Measurements from ENCODE around the gene CRAT. TPM values are rescaled to one million over a fixed set of nuclear protein-coding genes. Genes with fewer than 3 reads are reported as not detected.

The CRAT gene
- total and polyA plus RNA-seq, 2 of the 4 experiments (the other 2 are of a cell fraction): 18.8 to 41.6 TPM

- Histone ChIP-seq H3K27me3 (ENCODE audit: control insufficient read depth, insufficient read depth, low read length) (no peaks in the 10 kb centered on the region), H3K18ac (ENCODE audit: low read depth, low read length) (no peak overlapping the region), H3K9me3 (ENCODE audit: control insufficient read depth, insufficient read depth, low read length) (no peaks in the 10 kb centered on the region), H4K20me1 (ENCODE audit: insufficient read depth, low read length) (no peaks in the 10 kb centered on the region), H3K36me3 (ENCODE audit: control insufficient read depth, insufficient read depth, low read length) (no peaks in the 10 kb centered on the region; the same call in 1 of the 2 replicates), H3K79me1 (ENCODE audit: low read depth in 1 of 2, low read length in 2 of 2) (no peaks in the 10 kb centered on the region), H2BK120ac (ENCODE audit: low read depth, low read length) (no peak overlapping the region), H2AK5ac (ENCODE audit: low read depth, low read length) (no peak overlapping the region), H3K56ac (ENCODE audit: extremely low read depth, insufficient read depth, low read length) (no peak overlapping the region), H4K91ac (ENCODE audit: insufficient read depth, low read depth, low read length) (no peak overlapping the region), H3K14ac (replicated peaks; ENCODE audit: low read depth, low read length) (no peak overlapping the region), H3K4me3 (ENCODE audit: insufficient read depth, low read depth, low read length) (no peak overlapping the region), H2AFZ (replicated peaks; ENCODE audit: low read length, poor library complexity) (no peak overlapping the region), H2BK15ac (ENCODE audit: low read depth, low read length) (no peak overlapping the region), H3K9me1 (ENCODE audit: insufficient read depth, low read length) (0 out of 2 replicates have a peak, but pooled peaks cover 6% of the 10 kb centered on the region), H3K4ac (ENCODE audit: low read depth, low read length) (no peak overlapping the region), H4K5ac (ENCODE audit: low read depth, low read length) (no peak overlapping the region), H3K4me1 (ENCODE audit: control insufficient read depth, insufficient read depth, low read length) (no peaks in the 10 kb centered on the region), H2BK5ac (ENCODE audit: low read depth, low read length, poor library complexity, severe bottlenecking) (no peak overlapping the region), H2AK9ac (replicated peaks; ENCODE audit: low read depth, low read length, poor library complexity) (no peak overlapping the region), H2BK20ac (ENCODE audit: low read depth, low read length) (no peak overlapping the region), H3K23ac (ENCODE audit: low read depth, low read length) (no peak overlapping the region), H3K4me2 (ENCODE audit: low read depth, low read length) (no peak overlapping the region), H3K27ac (ENCODE audit: insufficient read depth, low read length) (no peak overlapping the region), H4K8ac (ENCODE audit: low read depth in 2 of 2, low read length in 2 of 2) (no peak overlapping the region), H3K9ac (ENCODE audit: low read depth, low read length) (no peak overlapping the region)
- in situ Hi-C loops (cut with MboI; ENCODE audit: low sequenced_read_pairs): no loop called here
- ChIA-PET CTCF (no interaction called here), POLR2A (ENCODE audit: unreplicated experiment) (no interaction called here)
- no peak for DNase-seq
- dilution Hi-C loops (cut with HindIII; ENCODE audit: low sequenced_read_pairs, unreplicated experiment): no loop called here
- intact Hi-C loops (cut with micrococcal nuclease): no loop called here
- no CpG with 5 or more reads among the region's 3 CpGs for WGBS, 2 experiments (ENCODE audit: extremely low coverage in 2 of 2, insufficient read length in 1 of 2)
- TF ChIP-seq MAZ (IDR thresholded peaks at IDR 0.05; ENCODE audit: borderline replicate concordance, low read depth, low read length) (no peak), RFX5 (IDR thresholded peaks at IDR 0.05; ENCODE audit: low read depth, low read length) (no peak), CHD1 (IDR thresholded peaks at IDR 0.05; ENCODE audit: low read depth, low read length) (no peak), USF2 (IDR thresholded peaks at IDR 0.05; ENCODE audit: low read depth, low read length) (no peak), MXI1 (IDR thresholded peaks at IDR 0.05; ENCODE audit: borderline replicate concordance, low read depth, low read length) (no peak), NFE2L2 (IDR thresholded peaks at IDR 0.05; ENCODE audit: low read depth, low read length) (no peak)
- no TSS peak for BruUV-seq (replicated peaks)
- ATAC-seq (ENCODE audit: low read depth): no peak
Observed at GRCh38 chr9:129074106-129074505, 36.5 kb downstream of the CRAT start.

All from IMR-90 (cell line).